ENCODE measurements around the gene IL12RB1.

DNA sequence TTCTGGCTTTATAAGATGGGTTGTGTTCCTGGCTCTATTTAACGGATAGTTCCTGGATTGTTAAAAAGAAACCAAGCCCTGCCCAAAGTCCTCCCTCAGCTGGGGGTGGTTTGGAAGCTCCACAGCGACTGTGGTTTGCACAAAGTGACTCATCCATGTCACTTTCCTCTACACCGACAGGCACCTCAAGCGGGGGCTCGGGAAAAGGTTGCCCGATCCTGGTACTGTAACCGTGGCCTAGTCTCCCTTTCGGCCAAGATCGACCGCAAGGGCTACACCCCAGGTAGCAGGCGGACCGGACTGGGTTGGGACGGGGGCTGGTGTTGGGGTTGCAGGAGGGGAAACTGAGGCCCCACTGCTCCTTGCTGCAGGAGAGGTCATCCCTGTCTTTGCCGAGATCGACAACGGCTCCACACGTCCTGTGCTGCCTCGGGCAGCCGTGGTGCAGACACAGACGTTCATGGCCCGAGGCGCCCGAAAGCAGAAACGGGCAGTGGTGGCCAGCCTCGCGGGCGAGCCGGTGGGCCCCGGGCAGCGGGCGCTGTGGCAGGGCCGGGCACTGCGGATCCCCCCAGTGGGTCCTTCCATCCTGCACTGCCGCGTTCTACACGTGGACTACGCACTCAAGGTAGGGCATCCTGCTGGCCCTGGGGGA, 77.2 kb downstream of the IL12RB1 start:
- no peak for TF ChIP-seq POLR2A (IDR thresholded peaks at IDR 0.05; ENCODE audit: low read depth, low read length)
- TF ChIP-seq POLR2AphosphoS5 (IDR thresholded peaks at IDR 0.05; ENCODE audit: low read depth, low read length) = no peak

All from GM12891 (cell line).